LNCAP (cell line): Measurements from ENCODE around the gene ZNF780B.

ENCODE experiments used
- CTCF ChIP-seq: fragments of 450-650 bp; IDR thresholded peaks from 2 replicates; pipeline ENCODE4 v1.5.1; 2017; ENCODE audit warnings: mild to moderate bottlenecking

Gene ZNF780B

GRCh38 chr19:40025938-40026596, 30.0 kb downstream of the ZNF780B start:
- TF ChIP-seq CTCF = no peak

GRCh38 chr19:40023969-40024368, 32.1 kb downstream of the ZNF780B start:
- no peak for TF ChIP-seq CTCF

- no peak for TF ChIP-seq CTCF
Measured at GRCh38 chr19:40013991-40014390, 42.0 kb downstream of the ZNF780B start.

- TF ChIP-seq CTCF = no peak
Measured at GRCh38 chr19:40009674-40010073, 46.4 kb downstream of the ZNF780B start.

GRCh38 chr19:40006273-40006691, 49.7 kb downstream of the ZNF780B start:
- no peak for TF ChIP-seq CTCF

- TF ChIP-seq CTCF = no peak
Measured at GRCh38 chr19:40005691-40006272, 50.2 kb downstream of the ZNF780B start.

GRCh38 chr19:39998501-39998900, 57.5 kb downstream of the ZNF780B start:
- no peak for TF ChIP-seq CTCF
